ENCODE measurements around the gene EP400.

EP400 gene

GRCh38 chr12:132053338-132054330 lies 103.9 kb downstream of the EP400 start:
- Histone ChIP-seq H3K36me3 (ENCODE audit: control insufficient read depth in 2 of 2, insufficient read depth in 2 of 2, low read length in 2 of 2) (peaks cover 70 to 71% of the 10 kb centered on the region in 2 donors), H3K27me3 (ENCODE audit: control insufficient read depth in 1 of 2, insufficient read depth in 2 of 2, low read length in 2 of 2) (no peaks in the 10 kb centered on the region), H3K9ac (ENCODE audit: low read length in 2 of 2) (no peak overlapping the region), H3K27ac (ENCODE audit: low read length) (no peak overlapping the region), H3K4me3 (ENCODE audit: low read length in 2 of 2) (no peak overlapping the region), H3K4me1 (ENCODE audit: control insufficient read depth, insufficient read depth, low read length) (no peaks in the 10 kb centered on the region), H3K9me3 (ENCODE audit: control insufficient read depth in 2 of 2, low read length in 2 of 2) (no peaks in the 10 kb centered on the region)

- H3K27me3 ChIP-seq (ENCODE audit: control insufficient read depth in 1 of 2, insufficient read depth in 2 of 2, low read length in 2 of 2): no peaks in the 10 kb centered on the region
- no peak overlapping the region for H3K9ac ChIP-seq (ENCODE audit: low read length in 2 of 2)
- H3K36me3 ChIP-seq (ENCODE audit: control insufficient read depth in 2 of 2, insufficient read depth in 2 of 2, low read length in 2 of 2): peaks cover 61 to 63% of the 10 kb centered on the region in 2 donors
- H3K27ac ChIP-seq (ENCODE audit: low read length): no peak overlapping the region
- H3K4me1 ChIP-seq (ENCODE audit: control insufficient read depth, insufficient read depth, low read length): no peaks in the 10 kb centered on the region
- H3K9me3 ChIP-seq (ENCODE audit: control insufficient read depth in 2 of 2, low read length in 2 of 2): no peaks in the 10 kb centered on the region
- H3K4me3 ChIP-seq (ENCODE audit: low read length in 2 of 2): no peak overlapping the region
Measured at GRCh38 chr12:132054983-132055382, 105.2 kb downstream of the EP400 start.

- no peak overlapping the region for H3K9ac ChIP-seq (ENCODE audit: low read length in 2 of 2)
- H3K4me1 ChIP-seq (ENCODE audit: control insufficient read depth, insufficient read depth, low read length): no peaks in the 10 kb centered on the region
- peaks cover 56 to 57% of the 10 kb centered on the region in 2 donors for H3K36me3 ChIP-seq (ENCODE audit: control insufficient read depth in 2 of 2, insufficient read depth in 2 of 2, low read length in 2 of 2)
- no peaks in the 10 kb centered on the region for H3K27me3 ChIP-seq (ENCODE audit: control insufficient read depth in 1 of 2, insufficient read depth in 2 of 2, low read length in 2 of 2)
- H3K9me3 ChIP-seq (ENCODE audit: control insufficient read depth in 2 of 2, low read length in 2 of 2): no peaks in the 10 kb centered on the region
- no peak overlapping the region for H3K4me3 ChIP-seq (ENCODE audit: low read length in 2 of 2)
- H3K27ac ChIP-seq (ENCODE audit: low read length): no peak overlapping the region
Measured at GRCh38 chr12:132055535-132056096, 105.9 kb downstream of the EP400 start.

- Histone ChIP-seq H3K9ac (ENCODE audit: low read length in 2 of 2) (no peak overlapping the region), H3K36me3 (ENCODE audit: control insufficient read depth in 2 of 2, insufficient read depth in 2 of 2, low read length in 2 of 2) (peaks cover 49 to 54% of the 10 kb centered on the region in 2 donors), H3K9me3 (ENCODE audit: control insufficient read depth in 2 of 2, low read length in 2 of 2) (no peaks in the 10 kb centered on the region), H3K27ac (ENCODE audit: low read length) (no peak overlapping the region), H3K4me1 (ENCODE audit: control insufficient read depth, insufficient read depth, low read length) (peaks cover 5% of the 10 kb centered on the region), H3K4me3 (ENCODE audit: low read length in 2 of 2) (no peak overlapping the region), H3K27me3 (ENCODE audit: control insufficient read depth in 1 of 2, insufficient read depth in 2 of 2, low read length in 2 of 2) (no peaks in the 10 kb centered on the region)
Measured at GRCh38 chr12:132056320-132056719, 106.6 kb downstream of the EP400 start.

- no peak overlapping the region for H3K4me3 ChIP-seq (ENCODE audit: low read length in 2 of 2)
- no peak overlapping the region for H3K27ac ChIP-seq (ENCODE audit: low read length)
- H3K4me1 ChIP-seq (ENCODE audit: control insufficient read depth, insufficient read depth, low read length): peaks cover 11% of the 10 kb centered on the region
- peaks cover 48 to 54% of the 10 kb centered on the region in 2 donors for H3K36me3 ChIP-seq (ENCODE audit: control insufficient read depth in 2 of 2, insufficient read depth in 2 of 2, low read length in 2 of 2)
- H3K9ac ChIP-seq (ENCODE audit: low read length in 2 of 2): no peak overlapping the region
- H3K27me3 ChIP-seq (ENCODE audit: control insufficient read depth in 1 of 2, insufficient read depth in 2 of 2, low read length in 2 of 2): no peaks in the 10 kb centered on the region
- H3K9me3 ChIP-seq (ENCODE audit: control insufficient read depth in 2 of 2, low read length in 2 of 2): no peaks in the 10 kb centered on the region
Measured at GRCh38 chr12:132056951-132057350, 107.2 kb downstream of the EP400 start.

- Histone ChIP-seq H3K4me1 (ENCODE audit: control insufficient read depth, insufficient read depth, low read length) (peaks cover 11% of the 10 kb centered on the region), H3K9ac (ENCODE audit: low read length in 2 of 2) (no peak overlapping the region), H3K27me3 (ENCODE audit: control insufficient read depth in 1 of 2, insufficient read depth in 2 of 2, low read length in 2 of 2) (no peaks in the 10 kb centered on the region), H3K36me3 (ENCODE audit: control insufficient read depth in 2 of 2, insufficient read depth in 2 of 2, low read length in 2 of 2) (peaks cover 45 to 51% of the 10 kb centered on the region in 2 donors), H3K9me3 (ENCODE audit: control insufficient read depth in 2 of 2, low read length in 2 of 2) (no peaks in the 10 kb centered on the region), H3K27ac (ENCODE audit: low read length) (no peak overlapping the region), H3K4me3 (ENCODE audit: low read length in 2 of 2) (no peak overlapping the region)
Measured at GRCh38 chr12:132057691-132058090, 107.9 kb downstream of the EP400 start.

GRCh38 chr12:132061197-132061596 lies 111.5 kb downstream of the EP400 start:
- peaks cover 37 to 43% of the 10 kb centered on the region in 2 donors for H3K36me3 ChIP-seq (ENCODE audit: control insufficient read depth in 2 of 2, insufficient read depth in 2 of 2, low read length in 2 of 2)
- peak overlapping the region in 1 of 2 donors; percentile 21 for H3K9ac ChIP-seq (ENCODE audit: low read length in 2 of 2)
- peaks cover 11% of the 10 kb centered on the region for H3K4me1 ChIP-seq (ENCODE audit: control insufficient read depth, insufficient read depth, low read length)
- peak overlapping the region in 1 of 2 donors; percentile 44 for H3K4me3 ChIP-seq (ENCODE audit: low read length in 2 of 2)
- H3K27me3 ChIP-seq (ENCODE audit: control insufficient read depth in 1 of 2, insufficient read depth in 2 of 2, low read length in 2 of 2): no peaks in the 10 kb centered on the region
- no peaks in the 10 kb centered on the region for H3K9me3 ChIP-seq (ENCODE audit: control insufficient read depth in 2 of 2, low read length in 2 of 2)
- H3K27ac ChIP-seq (ENCODE audit: low read length): peak overlapping the region; percentile 37

- Histone ChIP-seq H3K9me3 (ENCODE audit: control insufficient read depth in 2 of 2, low read length in 2 of 2) (no peaks in the 10 kb centered on the region), H3K4me1 (ENCODE audit: control insufficient read depth, insufficient read depth, low read length) (peaks cover 11% of the 10 kb centered on the region), H3K27me3 (ENCODE audit: control insufficient read depth in 1 of 2, insufficient read depth in 2 of 2, low read length in 2 of 2) (no peaks in the 10 kb centered on the region), H3K36me3 (ENCODE audit: control insufficient read depth in 2 of 2, insufficient read depth in 2 of 2, low read length in 2 of 2) (peaks cover 34 to 40% of the 10 kb centered on the region in 2 donors), H3K9ac (ENCODE audit: low read length in 2 of 2) (peak overlapping the region in 1 of 2 donors; percentile 21), H3K27ac (ENCODE audit: low read length) (peak overlapping the region; percentile 37), H3K4me3 (ENCODE audit: low read length in 2 of 2) (peak overlapping the region in 1 of 2 donors; percentile 44)
Measured at GRCh38 chr12:132061641-132062430, 112.1 kb downstream of the EP400 start.

GRCh38 chr12:132062481-132062880 lies 112.7 kb downstream of the EP400 start:
- Histone ChIP-seq H3K36me3 (ENCODE audit: control insufficient read depth in 2 of 2, insufficient read depth in 2 of 2, low read length in 2 of 2) (peaks cover 28 to 40% of the 10 kb centered on the region in 2 donors), H3K27ac (ENCODE audit: low read length) (no peak overlapping the region), H3K9ac (ENCODE audit: low read length in 2 of 2) (no peak overlapping the region), H3K9me3 (ENCODE audit: control insufficient read depth in 2 of 2, low read length in 2 of 2) (no peaks in the 10 kb centered on the region), H3K4me3 (ENCODE audit: low read length in 2 of 2) (no peak overlapping the region), H3K27me3 (ENCODE audit: control insufficient read depth in 1 of 2, insufficient read depth in 2 of 2, low read length in 2 of 2) (no peaks in the 10 kb centered on the region), H3K4me1 (ENCODE audit: control insufficient read depth, insufficient read depth, low read length) (peaks cover 11% of the 10 kb centered on the region)

- Histone ChIP-seq H3K27me3 (ENCODE audit: control insufficient read depth in 1 of 2, insufficient read depth in 2 of 2, low read length in 2 of 2) (no peaks in the 10 kb centered on the region), H3K4me3 (ENCODE audit: low read length in 2 of 2) (no peak overlapping the region), H3K36me3 (ENCODE audit: control insufficient read depth in 2 of 2, insufficient read depth in 2 of 2, low read length in 2 of 2) (peaks cover 30 to 46% of the 10 kb centered on the region in 2 donors), H3K27ac (ENCODE audit: low read length) (no peak overlapping the region), H3K9ac (ENCODE audit: low read length in 2 of 2) (no peak overlapping the region), H3K4me1 (ENCODE audit: control insufficient read depth, insufficient read depth, low read length) (peaks cover 11% of the 10 kb centered on the region), H3K9me3 (ENCODE audit: control insufficient read depth in 2 of 2, low read length in 2 of 2) (no peaks in the 10 kb centered on the region)
Measured at GRCh38 chr12:132063491-132063890, 113.7 kb downstream of the EP400 start.

All from stomach smooth muscle (tissue), 2 donors.